HG03045 (cell line): ENCODE results near the gene ASPG.
"Not testable (repeated sequence)": the region's sequence is repeated elsewhere in the genome, so short reads cannot be mapped to it uniquely, and the experiment has no call there.

Experiments used
- ATAC-seq: cut with Tn5 transposase; IDR thresholded peaks from one replicate; pipeline ENCODE4 v1.9.1; 2021; ENCODE audit warnings: mild to moderate bottlenecking, moderate library complexity; ENCODE audit not compliant: unreplicated experiment

The ASPG gene

DNA sequence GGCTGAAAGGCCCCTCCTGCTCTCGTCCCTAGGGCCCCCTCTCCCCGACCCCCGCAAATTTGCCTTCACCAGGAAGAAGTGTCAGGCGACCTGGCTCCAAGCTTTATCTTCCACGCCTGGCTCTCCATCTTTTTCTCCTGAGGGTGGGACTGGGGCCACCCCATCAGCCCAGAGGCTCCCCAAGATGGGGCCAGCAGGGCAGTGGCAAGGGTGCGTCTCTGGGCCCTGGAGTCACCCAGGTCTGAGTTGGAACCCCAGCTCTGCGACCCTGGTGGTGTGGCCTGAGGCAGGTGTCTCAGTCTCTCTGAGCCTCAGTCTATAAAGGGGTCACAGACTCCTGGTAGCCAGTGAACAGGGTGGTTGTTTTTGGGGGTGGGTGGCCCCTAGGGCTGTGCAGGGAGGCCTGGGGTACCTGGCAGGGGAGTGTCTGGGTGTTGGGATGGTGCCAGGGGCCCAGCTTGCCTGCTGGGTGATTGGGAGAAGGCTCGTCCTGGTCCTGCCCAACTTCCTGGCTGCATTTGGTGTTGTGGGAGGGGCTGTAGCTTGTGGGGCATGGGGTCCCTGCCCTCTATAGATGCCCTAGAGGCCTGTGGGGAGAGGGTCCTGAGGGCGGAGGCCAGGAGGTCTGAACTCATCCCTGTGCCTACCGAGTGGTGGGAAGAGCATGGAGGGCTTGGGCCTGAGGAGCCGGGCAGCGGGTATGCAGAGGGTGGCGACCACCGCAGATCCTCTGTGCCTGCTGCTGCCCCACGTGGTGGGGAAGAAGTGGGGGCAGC lies 60.5 kb downstream of the ASPG start:
- no peak for ATAC-seq

DNA sequence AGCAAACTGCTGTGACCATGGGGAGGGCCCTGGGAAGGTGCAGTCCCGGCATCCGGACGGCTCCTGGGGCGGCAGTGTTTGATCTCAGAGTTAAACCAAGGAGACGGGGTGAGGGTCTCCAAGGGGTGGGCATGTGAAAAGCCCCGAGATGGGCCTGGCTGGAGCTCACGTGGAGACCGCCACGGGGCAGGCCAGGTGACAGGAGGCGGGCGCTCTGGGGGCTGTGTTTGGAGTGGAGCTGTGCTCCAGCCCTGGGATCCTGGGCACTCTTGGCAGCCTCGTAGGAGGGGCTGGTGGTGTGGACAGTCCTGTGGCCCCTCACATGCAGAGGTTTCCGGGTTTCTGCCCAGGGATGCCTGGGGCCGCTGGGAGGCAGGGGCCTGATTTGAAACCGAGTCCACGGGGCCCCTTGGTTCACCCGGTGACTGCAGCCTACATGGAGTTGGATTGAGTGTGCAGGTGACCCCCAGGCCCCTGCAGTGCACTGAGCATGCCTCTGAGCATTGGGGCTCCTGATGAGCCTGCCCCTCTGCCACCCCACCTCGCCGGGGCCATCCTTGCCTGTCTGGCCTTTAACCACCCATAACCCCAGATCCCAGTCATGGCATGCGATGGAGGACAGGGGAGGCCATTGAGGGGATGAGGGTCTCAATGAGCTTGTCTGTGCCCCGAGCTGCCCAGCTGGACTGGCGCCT lies 61.3 kb downstream of the ASPG start:
- ATAC-seq = no peak

DNA sequence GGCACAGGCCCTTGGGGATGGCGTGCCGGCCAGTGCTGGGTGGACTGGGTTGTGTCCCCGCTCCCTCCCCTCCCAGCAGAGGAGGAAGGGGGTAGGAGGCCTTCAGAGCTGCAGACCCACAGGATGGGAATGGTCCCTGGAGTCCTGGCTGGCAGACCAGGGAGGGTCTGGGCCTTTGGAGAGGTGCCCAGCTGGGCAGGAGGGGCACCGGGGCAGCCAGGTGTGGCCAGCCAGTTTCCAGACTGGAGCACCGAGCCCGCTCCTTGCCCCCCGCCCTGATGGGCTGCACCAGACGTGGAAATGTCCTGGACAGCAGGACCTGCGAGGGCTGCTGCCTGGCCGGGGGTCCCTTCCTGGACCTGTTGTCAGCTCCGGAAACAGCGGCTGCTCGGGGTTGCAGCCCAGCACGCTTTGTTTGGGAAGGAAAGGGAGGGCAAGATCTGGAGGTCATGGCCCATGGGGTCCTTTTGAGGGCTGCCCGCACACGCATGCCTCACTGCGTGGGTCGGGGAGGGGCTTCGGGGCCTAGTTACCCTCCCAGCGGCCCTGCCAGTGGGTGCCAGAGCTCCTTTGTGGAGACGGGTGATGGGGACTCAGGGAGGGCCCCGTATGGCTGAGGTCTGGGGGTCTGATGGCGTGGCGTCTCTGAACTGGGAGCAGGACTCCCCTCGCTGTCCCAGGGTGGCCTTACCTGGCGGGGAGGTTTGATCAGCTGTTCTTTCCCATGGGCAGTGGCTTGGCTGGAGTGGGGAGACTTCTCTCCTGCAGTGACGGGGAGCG lies 62.0 kb downstream of the ASPG start:
- ATAC-seq = no peak

DNA sequence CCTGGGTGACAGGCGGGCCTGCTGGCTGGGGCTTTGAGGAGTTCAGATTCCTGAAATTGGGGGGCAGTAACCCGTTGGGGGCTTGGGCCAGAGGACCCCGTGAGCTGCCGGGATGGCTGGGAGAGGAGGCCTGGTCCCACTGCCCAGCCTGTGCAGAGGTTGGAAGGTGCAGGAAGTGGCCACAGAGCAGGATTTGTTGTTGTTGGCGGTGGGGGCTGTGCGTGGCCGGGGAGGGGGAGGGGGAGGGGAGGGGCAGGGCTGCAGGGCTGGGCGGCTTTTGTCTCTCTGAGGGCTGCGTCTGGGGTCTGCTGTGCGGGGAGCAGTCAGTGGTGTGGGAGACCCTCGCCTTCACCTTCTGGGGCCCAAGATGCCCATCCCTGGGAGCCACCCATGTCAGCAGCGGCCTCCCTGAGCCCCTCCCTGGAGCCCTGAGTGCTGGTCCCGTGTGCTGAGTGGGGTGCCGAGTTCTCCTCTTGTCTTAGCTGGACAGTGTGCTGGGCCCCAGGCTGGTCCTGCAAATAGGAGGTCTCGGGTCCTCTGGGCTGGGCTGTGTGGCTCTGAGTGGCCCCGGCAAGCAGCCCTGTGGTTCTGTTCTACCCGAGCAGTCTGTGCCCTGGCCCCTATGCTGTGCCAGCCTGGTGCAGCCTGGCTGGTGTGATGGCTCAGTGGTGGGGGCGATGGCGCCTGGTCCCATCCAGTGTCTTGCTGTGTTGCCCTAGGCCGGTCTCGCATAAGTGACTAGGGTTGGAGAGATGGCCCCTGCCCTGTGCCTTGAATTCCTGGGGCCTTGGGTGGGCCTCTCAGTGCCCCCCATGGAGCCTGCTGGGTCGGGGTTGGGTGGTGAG lies 63.2 kb downstream of the ASPG start:
- ATAC-seq = no peak

DNA sequence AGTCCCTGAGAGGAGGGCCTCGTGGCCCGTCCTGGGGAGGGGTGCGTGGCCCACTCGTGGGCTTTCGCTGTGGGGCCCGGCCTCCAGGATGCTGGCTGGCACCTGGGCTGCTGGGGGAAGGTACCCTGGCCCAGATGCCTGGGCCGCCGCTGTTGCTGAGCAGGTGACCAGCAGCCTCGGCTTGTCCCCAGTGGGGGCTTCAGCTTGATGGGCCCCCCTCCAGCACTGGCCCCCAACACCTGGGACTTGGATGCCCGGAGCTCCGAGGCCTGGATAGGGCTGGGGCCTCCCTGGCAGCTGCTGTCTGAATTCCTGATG lies 63.7 kb downstream of the ASPG start:
- ATAC-seq = no peak

DNA sequence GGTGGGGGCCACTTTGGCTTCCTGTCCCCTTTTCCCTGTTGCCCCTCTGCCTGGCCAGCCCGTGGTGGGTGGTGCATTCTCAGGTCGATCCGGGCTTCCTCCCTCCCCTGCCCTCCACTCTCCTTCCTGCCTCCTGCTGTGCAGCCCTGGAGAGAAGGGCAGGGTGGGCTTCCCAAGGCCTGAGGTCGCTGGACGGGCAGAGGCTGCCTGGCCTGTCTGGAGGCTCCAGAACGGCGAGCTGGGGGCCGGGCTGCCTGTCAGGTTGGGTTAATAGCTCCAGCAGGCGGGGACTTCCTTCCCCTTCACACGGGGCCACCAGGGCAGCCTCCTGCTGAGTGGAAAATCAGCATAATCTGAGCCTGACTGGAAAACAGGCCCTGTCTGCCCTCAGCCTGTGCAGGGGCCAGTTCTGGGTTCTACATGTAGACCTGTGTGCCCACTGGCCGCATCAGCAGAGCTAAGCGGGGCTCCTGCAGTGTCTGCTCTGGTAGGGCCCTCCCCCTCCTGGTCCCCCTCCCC lies 64.2 kb downstream of the ASPG start:
- ATAC-seq = no peak

DNA sequence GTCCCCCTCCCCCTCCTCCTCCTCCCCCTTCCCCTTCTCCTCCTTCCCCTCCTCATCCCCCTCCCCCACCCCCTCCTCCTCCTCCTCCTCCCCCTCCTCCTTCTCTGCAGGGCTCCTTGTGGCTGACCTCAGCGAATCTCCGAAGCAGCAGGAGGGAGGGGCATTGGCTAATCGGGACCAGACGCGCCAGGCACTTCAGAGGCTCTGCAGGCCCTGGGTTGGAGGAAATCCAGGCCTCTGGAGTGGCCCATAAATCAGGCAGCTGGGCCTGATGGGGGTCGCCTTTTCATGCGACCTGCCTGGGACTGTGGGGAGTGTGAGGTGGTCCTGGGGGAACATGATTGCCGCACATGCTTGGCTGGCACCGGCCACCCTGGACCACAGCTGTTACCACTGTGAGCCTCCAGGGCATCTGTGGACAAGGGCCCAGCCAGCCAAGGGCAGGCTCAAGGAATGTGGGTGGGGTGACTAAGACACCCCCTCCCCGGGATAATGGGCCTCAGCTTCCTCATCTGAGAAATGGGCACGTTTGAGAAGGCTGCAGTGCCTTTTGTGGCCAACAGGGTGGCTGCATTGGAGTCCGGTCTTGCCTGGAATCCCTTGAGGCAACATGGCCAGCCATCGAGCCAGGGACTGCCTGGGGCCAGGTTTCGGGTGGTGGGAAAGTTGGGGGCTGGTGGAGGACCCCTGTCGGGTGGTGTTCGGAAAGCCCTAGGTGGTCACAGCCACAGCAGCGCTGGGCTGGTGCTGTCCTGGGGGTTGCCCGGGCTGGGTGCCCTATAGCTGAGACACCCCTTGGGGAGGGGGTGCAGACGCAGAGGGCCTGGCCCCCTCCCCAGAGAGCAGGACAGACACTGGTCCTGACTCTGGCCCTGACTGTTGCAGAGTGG lies 64.9 kb downstream of the ASPG start:
- ATAC-seq = no peak

DNA sequence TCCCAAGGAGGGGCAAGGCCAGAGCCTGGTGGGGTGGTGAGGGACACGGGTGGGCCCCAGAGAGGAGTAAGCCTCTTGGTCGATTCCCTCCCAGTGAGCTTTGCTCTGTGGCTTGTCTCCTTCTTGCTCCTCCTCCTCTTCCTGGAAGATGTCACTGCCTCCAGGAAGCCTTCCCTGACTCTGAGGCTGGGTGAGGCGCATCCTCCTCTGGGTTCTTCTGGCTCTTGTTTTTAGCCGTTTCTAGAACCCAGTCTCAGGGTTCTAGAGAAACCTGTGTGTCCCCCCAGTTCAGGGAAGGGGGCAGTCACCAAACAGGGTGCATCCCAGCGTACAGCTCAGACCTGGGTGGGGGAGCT lies 65.5 kb downstream of the ASPG start:
- no peak for ATAC-seq

DNA sequence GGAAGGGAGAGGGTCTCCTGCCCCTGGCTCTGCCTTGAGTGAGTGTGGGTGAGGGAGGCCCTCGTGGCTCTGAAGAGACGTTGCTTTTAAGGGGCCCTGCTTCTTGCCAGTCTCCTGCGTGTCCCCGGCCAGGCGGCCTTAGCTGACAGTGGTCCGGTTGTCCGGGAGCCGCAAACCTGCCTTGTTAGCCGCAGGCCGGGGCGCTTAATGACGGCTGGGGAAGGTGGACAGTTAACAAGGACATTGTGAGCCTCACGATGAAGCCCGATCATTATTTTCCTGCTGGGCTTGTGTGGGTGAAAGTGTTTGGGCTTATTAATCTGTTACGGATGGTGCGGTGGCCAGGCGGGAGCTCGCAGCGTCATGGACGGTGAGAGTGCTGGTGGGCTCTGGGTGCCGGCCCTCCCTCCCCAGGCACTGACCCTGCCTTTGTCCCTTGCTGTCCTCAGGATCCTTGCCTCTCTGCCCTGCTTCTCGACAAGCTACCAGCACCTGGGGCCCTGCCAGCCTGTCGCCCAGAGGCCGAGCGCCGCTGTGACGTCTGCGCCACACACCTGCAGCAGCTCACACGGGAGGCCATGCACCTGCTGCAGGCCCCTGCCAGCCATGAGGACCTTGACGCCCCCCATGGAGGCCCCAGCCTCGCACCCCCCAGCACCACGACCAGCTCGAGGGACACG lies 66.2 kb downstream of the ASPG start:
- ATAC-seq = no peak

DNA sequence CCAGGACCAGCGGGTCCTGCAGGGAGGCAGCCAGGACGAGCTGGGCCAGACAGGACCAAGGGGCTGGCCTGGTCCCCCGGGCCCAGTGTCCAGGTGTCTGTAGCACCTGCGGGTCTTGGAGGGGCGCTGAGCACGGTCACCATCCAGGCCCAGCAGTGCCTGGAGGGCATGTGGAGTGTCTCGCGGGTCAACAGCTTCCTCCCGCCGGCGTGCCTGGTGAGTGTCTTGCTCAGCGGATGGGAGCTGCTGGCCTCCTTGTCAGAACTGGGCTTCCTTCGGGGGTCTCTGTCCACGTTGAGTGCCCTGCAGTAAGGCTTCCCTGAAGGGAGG lies 66.7 kb downstream of the ASPG start:
- no peak for ATAC-seq

DNA sequence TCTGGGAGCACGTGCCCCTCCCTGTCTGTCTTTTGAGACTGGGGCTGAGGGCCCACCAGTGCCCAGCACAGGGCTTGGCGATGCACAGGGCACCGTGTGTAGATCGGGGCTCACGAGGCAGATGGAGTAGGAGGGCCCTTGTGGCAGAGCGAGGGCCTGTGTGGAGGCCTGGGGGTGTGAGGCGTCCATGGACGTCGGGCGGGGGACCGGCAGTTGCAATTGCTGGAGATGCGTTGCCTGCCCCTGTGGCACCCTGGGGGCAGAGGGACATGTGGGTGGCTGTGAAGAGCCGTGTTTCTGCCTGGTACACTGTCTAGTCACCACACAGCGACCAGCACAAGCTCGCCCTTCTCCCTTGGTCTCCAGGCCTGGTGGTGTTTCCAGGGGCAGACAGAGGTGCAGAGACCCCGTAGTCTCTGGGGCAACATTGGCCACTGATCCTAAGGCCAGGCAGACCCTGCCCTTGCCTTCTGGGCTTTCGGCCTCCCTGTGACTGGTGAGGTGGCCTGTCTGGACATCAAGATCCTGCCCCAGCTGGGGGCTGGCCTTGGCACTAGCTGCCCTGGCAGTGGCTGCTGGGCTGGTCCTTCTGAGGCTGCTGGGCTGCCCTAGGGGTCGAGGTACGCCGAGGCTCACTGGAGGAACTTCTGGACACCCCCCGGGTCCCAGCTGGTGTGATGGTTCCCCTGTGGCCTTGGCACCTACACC lies 67.3 kb downstream of the ASPG start:
- no peak for ATAC-seq

DNA sequence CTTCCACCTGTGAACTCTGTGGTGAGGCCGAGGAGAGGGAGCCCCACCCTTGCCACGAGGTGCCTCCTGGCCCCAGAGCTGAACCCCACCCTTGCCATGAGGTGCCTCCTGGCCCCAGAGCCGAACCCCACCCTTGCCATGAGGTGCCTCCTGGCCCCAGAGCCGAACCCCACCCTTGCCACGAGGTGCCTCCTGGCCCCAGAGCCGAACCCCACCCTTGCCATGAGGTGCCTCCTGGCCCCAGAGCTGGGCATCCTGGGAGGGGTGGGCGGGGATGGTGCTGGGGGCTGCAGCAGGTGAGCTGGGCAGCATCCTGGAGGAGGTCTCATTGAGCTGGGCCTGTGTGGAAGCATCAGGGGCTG lies 67.9 kb downstream of the ASPG start:
- ATAC-seq = not testable (repeated sequence)

DNA sequence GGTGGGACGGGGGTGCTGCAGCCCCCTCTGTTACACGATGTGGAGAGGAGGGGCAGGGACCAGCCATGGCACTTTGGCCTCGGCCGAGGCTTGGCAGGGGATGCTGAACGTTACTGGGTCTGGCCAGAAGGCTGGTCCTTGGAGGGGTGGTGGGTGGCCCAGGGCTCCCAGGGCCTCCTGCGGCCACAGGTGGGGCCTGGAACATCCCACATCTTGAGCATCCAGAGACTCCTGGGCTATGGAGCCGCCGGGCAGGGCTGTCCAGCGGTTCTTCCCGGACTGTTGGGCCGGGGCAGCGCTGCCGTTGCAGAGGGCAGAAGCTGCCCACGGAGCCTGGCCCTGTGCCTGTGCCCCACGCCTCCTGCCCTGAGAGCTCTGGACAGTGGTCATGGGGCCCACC lies 68.7 kb downstream of the ASPG start:
- ATAC-seq = no peak

DNA sequence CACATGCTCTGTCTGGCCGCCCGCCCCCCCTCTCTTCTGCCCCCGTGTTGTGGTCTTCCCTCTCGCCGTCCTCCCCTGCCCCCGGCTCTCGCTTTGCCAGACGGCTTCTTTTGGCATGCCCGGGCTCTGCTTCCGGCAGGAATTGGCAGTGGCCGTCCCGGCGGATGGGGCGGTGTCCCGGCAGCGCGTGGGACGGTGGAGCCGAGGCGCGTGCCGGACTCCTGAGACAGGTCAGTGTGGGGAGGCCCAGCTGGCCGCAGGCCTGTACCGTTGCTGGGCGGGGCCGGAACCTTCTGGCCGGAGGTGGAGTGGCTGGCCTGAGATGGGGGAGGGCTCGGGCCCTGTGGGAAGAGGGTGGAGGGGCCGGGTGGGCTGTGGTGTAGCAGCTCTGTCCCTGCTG lies 70.0 kb downstream of the ASPG start:
- no peak for ATAC-seq

DNA sequence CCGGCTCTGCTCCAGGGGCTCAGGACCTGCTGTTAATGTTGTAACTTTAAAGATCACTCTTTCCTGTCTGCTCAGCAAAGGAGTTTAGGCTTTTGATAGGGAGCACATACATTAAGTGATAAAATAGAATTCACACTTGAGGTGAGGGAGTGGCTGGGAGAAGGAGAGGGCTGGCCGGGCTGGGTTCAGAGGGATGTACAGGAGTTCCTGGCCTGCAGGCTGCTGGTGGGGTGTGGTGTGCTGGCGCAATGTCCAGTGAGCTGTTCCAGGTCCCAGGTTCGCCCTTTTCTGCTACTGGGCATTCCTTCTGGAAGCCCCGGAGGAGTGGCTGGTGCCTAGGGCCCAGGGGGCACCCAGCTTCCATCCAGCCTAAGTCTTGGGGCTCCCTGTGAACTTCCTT lies 70.6 kb downstream of the ASPG start:
- ATAC-seq = no peak

DNA sequence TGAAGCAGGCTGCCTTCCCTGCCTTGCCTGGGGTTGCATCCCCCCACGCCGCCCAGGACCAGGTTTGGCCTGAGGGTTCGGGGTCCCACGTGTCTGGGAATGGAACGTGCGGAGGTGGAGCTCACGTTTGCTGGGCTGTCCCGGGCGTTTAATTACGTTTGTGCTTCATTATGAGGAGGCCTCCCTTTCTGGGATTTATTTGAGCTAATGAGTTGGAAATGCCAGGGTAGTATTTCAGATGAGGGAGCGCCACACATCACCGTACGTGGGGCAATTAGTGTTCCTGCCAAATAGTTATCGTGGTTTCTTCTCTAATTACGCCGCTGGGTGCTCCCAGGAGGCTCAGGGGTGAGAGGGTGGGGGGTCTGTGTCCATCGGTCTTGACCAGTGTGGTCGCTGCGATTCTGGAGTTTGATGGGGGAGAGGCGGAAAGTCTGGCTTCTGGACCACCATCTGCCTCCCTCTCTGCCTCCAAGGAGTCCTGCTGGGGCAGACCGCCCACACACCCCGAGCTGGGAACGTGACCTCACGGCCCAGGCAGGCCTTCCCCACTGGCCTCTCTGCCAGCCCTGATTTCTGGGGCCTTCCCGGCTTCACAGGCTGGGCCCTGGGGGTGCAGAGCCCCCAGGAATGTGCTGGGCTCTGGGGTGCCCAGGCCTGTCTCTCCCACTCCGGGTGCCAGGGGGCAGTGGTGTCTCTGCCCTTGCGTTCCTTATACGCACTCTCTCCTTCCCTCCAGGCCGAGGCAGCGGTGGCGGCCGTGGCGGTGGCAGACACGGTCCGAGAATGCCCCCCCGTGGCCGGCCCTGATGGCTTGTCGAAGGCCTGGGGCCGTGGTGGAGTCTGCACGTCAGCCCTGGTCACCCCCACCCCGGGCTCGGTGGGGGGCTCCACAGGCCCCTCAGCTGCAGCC lies 71.8 kb downstream of the ASPG start:
- ATAC-seq = no peak

DNA sequence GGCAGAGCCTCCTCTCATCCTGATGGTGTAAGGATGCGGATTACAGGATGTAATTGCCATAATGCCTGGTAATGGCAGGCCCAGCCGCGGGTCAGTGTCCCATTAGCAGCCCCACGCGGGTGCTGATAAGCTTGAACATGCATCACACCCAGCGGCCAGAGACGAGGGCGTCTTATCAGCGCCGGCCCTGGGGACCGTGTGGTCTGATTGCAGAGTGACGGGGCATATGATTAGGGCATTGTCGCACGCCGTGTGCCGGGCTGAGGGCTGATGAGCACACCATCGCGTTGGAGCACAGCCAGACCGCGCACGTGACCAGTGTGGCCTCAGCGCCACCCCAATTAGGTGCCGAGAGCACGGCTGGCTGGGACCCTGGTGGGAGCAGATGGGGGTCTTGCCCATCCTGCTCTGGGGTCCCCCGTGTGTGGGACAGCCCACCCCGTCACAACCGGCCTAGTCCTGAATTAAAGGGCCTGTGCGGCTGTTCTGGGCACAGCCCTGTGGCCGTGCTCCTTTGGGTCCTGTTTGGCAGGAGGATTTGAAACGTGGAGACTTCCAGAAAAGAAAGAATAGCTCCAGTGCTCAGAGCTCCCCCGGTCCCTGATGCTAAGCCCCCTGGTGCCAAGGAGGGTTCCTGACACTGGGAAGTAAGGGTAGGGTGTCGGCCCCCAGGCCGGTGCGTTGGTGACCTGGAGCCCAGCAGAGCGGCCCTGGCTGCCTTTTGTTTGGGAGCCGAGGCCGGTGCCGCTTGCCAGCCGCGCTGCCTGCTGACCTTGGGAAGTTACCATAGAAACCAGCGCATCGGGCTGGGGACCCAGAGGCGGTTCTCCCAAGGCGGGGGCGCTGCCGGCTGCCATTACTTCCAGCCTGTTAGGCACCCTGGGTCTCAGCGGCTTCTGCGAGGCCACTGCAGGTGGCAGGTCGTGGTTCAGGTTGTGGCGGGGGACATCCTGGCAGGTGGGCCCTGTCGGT lies 73.6 kb downstream of the ASPG start:
- no peak for ATAC-seq
